SU-DHL-6 (cell line): ENCODE data around the gene ADCYAP1R1.

Experiments used
- H2AFZ ChIP-seq: fragments of 200-600 bp; sonication (generic); 2 replicates; pipeline ENCODE4 v1.6.1; 2014; ENCODE audit warnings: low read depth, mild to moderate bottlenecking, moderate library complexity, mixed read lengths, antibody characterized with exemption, low read length; ENCODE audit not compliant: severe bottlenecking
- H3F3A ChIP-seq: fragments of 200-600 bp; shearing (Covaris generic); 2 replicates; pipeline ENCODE4 v1.6.0; 2016; ENCODE audit warnings: antibody characterized with exemption, mild to moderate bottlenecking; ENCODE audit not compliant: insufficient read depth
- H3K27ac ChIP-seq: fragments of 200-600 bp; sonication (generic); 2 replicates; pipeline ENCODE4 v1.5.1; 2016; ENCODE audit warnings: low read depth, mild to moderate bottlenecking, low read length, moderate library complexity, mixed read lengths
- H3K27me3 ChIP-seq: fragments of 200-600 bp; sonication (generic), shearing (Covaris generic); 2 replicates; pipeline ENCODE4 v1.6.0; 2014; ENCODE audit warnings: mild to moderate bottlenecking, low read length
- H3K36me3 ChIP-seq: fragments of 200-600 bp; sonication (generic); 2 replicates; pipeline ENCODE4 v1.6.1; 2014; ENCODE audit warnings: mild to moderate bottlenecking, low read length, mixed read lengths
- H3K4me2 ChIP-seq: fragments of 300-600, 200-600 bp; shearing (Covaris generic), sonication (generic); 2 replicates; pipeline ENCODE4 v1.6.0; 2014; ENCODE audit warnings: low read length, low read depth, mild to moderate bottlenecking; ENCODE audit not compliant: poor library complexity, severe bottlenecking
- H3K4me3 ChIP-seq: fragments of 200-600 bp; sonication (generic); 2 replicates; pipeline ENCODE4 v1.5.1; 2014; ENCODE audit warnings: antibody characterized with exemption, low read length, mild to moderate bottlenecking, mixed read lengths; ENCODE audit not compliant: insufficient read depth, poor library complexity, severe bottlenecking
- H3K79me2 ChIP-seq: fragments of 200-600 bp; sonication (generic); 2 replicates; pipeline ENCODE4 v1.6.1; 2014; ENCODE audit warnings: mild to moderate bottlenecking, low read length, moderate library complexity; ENCODE audit not compliant: insufficient read depth
- H3K9ac ChIP-seq: fragments of 200-600 bp; sonication (generic); 2 replicates; pipeline ENCODE4 v1.7.0; 2014; ENCODE audit warnings: mild to moderate bottlenecking, low read length
- H3K9me2 ChIP-seq: fragments of 200-600 bp; sonication (generic); replicated peaks from 2 replicates; pipeline ENCODE4 v1.6.1; 2014; ENCODE audit warnings: low read length; ENCODE audit not compliant: insufficient read depth
- H3K9me3 ChIP-seq: fragments of 200-600 bp; sonication (generic); 2 replicates; pipeline ENCODE4 v1.6.1; 2014; ENCODE audit warnings: low read length, mixed read lengths; ENCODE audit not compliant: insufficient read depth
- H4K20me1 ChIP-seq: fragments of 200-600 bp; sonication (generic); 2 replicates; pipeline ENCODE4 v1.6.1; 2014; ENCODE audit warnings: low read depth, mild to moderate bottlenecking, antibody characterized with exemption, low read length, moderate library complexity, mixed read lengths
- EZH2phosphoT487 ChIP-seq: fragments of 200-600 bp; sonication (generic), shearing (Covaris generic); conservative IDR thresholded peaks from 2 replicates; pipeline ENCODE4 v1.6.1; 2018; ENCODE audit warnings: mild to moderate bottlenecking, antibody characterized with exemption, low read length, moderate library complexity, mixed read lengths
- TF ChIP-seq, protein P1 (sequence below): fragments of 200-600 bp; sonication (generic); IDR thresholded peaks from one replicate; pipeline ENCODE4 v1.5.1; 2017; ENCODE audit warnings: antibody characterized with exemption, mild to moderate bottlenecking, low read length, moderate library complexity; ENCODE audit not compliant: insufficient read depth, poor library complexity, severe bottlenecking

ADCYAP1R1 gene

DNA sequence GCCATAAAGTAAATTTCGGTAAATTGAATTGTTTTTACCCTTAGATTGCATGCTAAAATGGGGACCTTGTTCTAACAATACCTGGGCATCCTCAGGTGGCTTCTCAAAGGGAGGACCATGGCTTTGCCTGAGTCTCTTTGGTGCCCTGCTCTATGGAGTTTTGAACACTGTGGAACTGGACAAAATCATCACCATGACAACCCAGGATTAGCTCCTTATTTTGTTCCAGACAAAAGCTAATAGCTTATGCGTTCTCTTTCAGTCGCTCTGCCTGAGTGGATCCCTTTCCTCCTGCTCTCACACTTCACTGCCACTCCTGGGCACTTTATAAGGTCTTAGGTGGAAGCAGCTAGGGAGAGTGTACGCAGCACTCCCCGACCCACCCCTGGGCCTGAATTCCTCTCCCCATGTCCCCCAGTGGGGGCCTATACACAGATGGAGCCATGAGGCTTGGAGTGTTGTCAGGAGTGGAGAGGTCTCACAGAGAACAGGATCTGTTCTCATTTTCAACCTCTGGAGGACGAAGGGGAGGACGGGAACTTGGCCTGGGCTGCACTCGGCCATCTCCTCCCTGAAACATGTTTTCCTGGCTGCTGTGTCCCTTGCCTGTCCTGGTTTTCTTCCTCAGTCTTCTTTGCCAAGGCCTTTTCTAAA lies 19.0 kb downstream of the ADCYAP1R1 start:
- no peak for TF ChIP-seq EZH2phosphoT487
- TF ChIP-seq, protein P1, sequence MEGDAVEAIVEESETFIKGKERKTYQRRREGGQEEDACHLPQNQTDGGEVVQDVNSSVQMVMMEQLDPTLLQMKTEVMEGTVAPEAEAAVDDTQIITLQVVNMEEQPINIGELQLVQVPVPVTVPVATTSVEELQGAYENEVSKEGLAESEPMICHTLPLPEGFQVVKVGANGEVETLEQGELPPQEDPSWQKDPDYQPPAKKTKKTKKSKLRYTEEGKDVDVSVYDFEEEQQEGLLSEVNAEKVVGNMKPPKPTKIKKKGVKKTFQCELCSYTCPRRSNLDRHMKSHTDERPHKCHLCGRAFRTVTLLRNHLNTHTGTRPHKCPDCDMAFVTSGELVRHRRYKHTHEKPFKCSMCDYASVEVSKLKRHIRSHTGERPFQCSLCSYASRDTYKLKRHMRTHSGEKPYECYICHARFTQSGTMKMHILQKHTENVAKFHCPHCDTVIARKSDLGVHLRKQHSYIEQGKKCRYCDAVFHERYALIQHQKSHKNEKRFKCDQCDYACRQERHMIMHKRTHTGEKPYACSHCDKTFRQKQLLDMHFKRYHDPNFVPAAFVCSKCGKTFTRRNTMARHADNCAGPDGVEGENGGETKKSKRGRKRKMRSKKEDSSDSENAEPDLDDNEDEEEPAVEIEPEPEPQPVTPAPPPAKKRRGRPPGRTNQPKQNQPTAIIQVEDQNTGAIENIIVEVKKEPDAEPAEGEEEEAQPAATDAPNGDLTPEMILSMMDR: no peak
- Histone ChIP-seq H3K9me2 (no peaks in the 10 kb centered on the region), H2AFZ (no peak overlapping the region), H3K36me3 (no peaks in the 10 kb centered on the region), H3K27me3 (no peaks in the 10 kb centered on the region), H3K9ac (no peak overlapping the region), H3K27ac (no peak overlapping the region), H3K4me2 (no peak overlapping the region), H3K4me3 (no peak overlapping the region), H3F3A (no peaks in the 10 kb centered on the region), H3K9me3 (no peaks in the 10 kb centered on the region), H3K79me2 (no peaks in the 10 kb centered on the region), H4K20me1 (no peaks in the 10 kb centered on the region)

GRCh38 chr7:31071645-31072029 lies 19.5 kb downstream of the ADCYAP1R1 start:
- Histone ChIP-seq H2AFZ (no peak overlapping the region), H3K9ac (no peak overlapping the region), H4K20me1 (no peaks in the 10 kb centered on the region), H3K4me3 (no peak overlapping the region), H3F3A (no peaks in the 10 kb centered on the region), H3K27ac (no peak overlapping the region), H3K36me3 (no peaks in the 10 kb centered on the region), H3K4me2 (no peak overlapping the region), H3K27me3 (no peaks in the 10 kb centered on the region), H3K9me3 (no peaks in the 10 kb centered on the region), H3K9me2 (no peaks in the 10 kb centered on the region), H3K79me2 (no peaks in the 10 kb centered on the region)
- no peak for TF ChIP-seq EZH2phosphoT487
- TF ChIP-seq, protein P1: no peak

DNA sequence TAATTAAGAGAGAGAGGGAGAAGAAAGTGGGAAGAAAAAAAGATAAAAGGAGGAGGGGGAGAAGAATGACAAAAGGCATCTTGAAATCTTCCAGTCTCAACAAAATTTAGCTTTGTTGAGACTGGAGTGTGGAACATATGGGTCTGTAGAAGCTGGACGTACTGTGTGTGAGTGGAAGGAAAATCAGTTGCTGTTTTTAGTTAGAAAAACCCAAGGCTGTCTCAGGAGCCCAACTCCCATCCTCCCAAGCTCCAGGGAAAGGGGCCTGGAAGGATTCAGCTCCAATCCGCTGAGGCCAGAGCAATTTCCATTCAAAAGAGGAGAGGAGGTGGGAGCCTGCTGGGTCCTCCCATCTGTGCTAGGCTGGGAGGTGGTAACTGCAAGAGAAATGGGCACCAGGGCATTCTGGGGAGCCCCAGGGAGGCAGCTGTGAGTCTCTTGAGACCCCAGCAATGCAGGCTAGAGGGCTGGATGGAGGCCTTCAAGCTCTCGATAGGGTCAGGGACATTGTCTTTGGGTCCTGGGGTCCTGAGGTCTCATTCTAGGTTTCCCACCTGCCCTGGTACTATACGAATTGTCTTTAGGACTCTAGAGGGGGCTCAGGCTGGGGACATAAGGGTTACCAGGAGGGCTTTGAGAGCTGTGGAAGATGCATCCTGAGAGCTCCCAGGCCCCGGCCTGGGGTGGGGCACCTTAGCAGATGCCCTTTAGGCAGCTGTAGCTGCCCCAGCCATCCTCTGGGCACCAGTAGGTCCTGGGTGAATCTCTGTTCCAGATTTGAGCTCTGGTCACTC lies 21.4 kb downstream of the ADCYAP1R1 start:
- no peak for TF ChIP-seq EZH2phosphoT487
- H3K9me2 ChIP-seq: no peaks in the 10 kb centered on the region
- no peak overlapping the region for H3K4me2 ChIP-seq
- H3K27ac ChIP-seq: no peak overlapping the region
- H3K79me2 ChIP-seq: no peaks in the 10 kb centered on the region
- no peaks in the 10 kb centered on the region for H4K20me1 ChIP-seq
- H3F3A ChIP-seq: no peaks in the 10 kb centered on the region
- no peak overlapping the region for H3K9ac ChIP-seq
- H3K9me3 ChIP-seq: no peaks in the 10 kb centered on the region
- H2AFZ ChIP-seq: no peak overlapping the region
- no peaks in the 10 kb centered on the region for H3K36me3 ChIP-seq
- H3K4me3 ChIP-seq: no peak overlapping the region
- no peaks in the 10 kb centered on the region for H3K27me3 ChIP-seq

DNA sequence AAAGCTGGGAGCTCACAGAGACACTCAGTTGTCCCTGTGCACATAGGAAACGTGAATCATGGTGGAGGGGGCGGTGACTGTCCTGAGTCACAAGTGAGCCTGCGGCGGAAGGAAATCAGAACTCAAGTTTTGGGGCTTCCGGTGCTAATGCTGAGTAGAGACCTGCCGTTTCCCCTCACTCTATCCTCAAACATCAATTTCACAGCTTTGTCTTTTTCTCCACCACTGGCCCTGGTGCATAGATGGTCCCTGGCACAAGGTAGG lies 21.9 kb downstream of the ADCYAP1R1 start:
- no peak overlapping the region for H3K9ac ChIP-seq
- H3K4me2 ChIP-seq: no peak overlapping the region
- no peak overlapping the region for H2AFZ ChIP-seq
- H4K20me1 ChIP-seq: no peaks in the 10 kb centered on the region
- TF ChIP-seq, protein P1: no peak
- TF ChIP-seq EZH2phosphoT487: no peak
- no peaks in the 10 kb centered on the region for H3K9me2 ChIP-seq
- H3K36me3 ChIP-seq: no peaks in the 10 kb centered on the region
- no peaks in the 10 kb centered on the region for H3K9me3 ChIP-seq
- no peaks in the 10 kb centered on the region for H3F3A ChIP-seq
- no peaks in the 10 kb centered on the region for H3K79me2 ChIP-seq
- H3K4me3 ChIP-seq: no peak overlapping the region
- no peaks in the 10 kb centered on the region for H3K27me3 ChIP-seq
- H3K27ac ChIP-seq: no peak overlapping the region
